Natural killer cell (primary cell): ENCODE measurements around the gene ARF1. TPM values are rescaled to one million over a fixed set of nuclear protein-coding genes. Genes with fewer than 3 reads are reported as not detected.

Experiments used
- ATAC-seq, 3 donors: fragments of 150-1000 bp in 2 of 3; fragments of 200-7000 bp in 1 of 3; cut with Tn5 transposase; 1 replicate in 1 of 3; 2 replicates in 2 of 3; pipeline ENCODE4 v1.10.0; 2021; ENCODE audit warnings: mild to moderate bottlenecking in 2 of 3, moderate library complexity in 2 of 3
- DNase-seq, 2 donors: peaks; one replicate each; pipeline versions ENCODE4 v3.0.0 to v3.0.0-alpha.2; 2013 to 2021; ENCODE audit warnings: mixed read lengths in 1 of 2
- H3K27ac ChIP-seq: one replicate; pipeline ENCODE4 v1.5.1; 2013; ENCODE audit warnings: mild to moderate bottlenecking, low read length
- H3K27me3 ChIP-seq: one replicate; pipeline ENCODE4 v1.6.1; 2013; ENCODE audit warnings: low read length; ENCODE audit not compliant: control insufficient read depth, insufficient read depth
- H3K36me3 ChIP-seq: one replicate; pipeline ENCODE4 v1.6.1; 2013; ENCODE audit warnings: low read length; ENCODE audit not compliant: control insufficient read depth, insufficient read depth
- H3K4me1 ChIP-seq: one replicate; pipeline ENCODE4 v1.6.1; 2013; ENCODE audit warnings: low read length; ENCODE audit not compliant: control insufficient read depth, insufficient read depth
- H3K4me3 ChIP-seq: one replicate; pipeline ENCODE4 v1.5.1; 2013; ENCODE audit warnings: low read length
- H3K9me3 ChIP-seq: one replicate; pipeline ENCODE4 v1.6.1; 2013; ENCODE audit warnings: low read length; ENCODE audit not compliant: control insufficient read depth, insufficient read depth
- H3K27ac Mint-ChIP-seq, 2 donors: one replicate each; pipeline ENCODE4 v1.8.0; 2022; ENCODE audit warnings: mild to moderate bottlenecking in 2 of 2, mixed read lengths in 2 of 2, moderate library complexity in 1 of 2
- H3K27me3 Mint-ChIP-seq, 2 donors: one replicate each; pipeline ENCODE4 v1.8.0; 2022; ENCODE audit warnings: low read depth in 2 of 2, mixed read lengths in 2 of 2
- H3K36me3 Mint-ChIP-seq: one replicate; pipeline ENCODE4 v1.8.0; 2022; ENCODE audit warnings: mixed read lengths
- H3K4me1 Mint-ChIP-seq, 2 donors: one replicate each; pipeline ENCODE4 v1.8.0; 2022; ENCODE audit warnings: mixed read lengths in 2 of 2
- H3K4me3 Mint-ChIP-seq: one replicate; pipeline ENCODE4 v1.8.0; 2022; ENCODE audit warnings: mild to moderate bottlenecking, moderate library complexity, mixed read lengths
- H3K9me3 Mint-ChIP-seq, 2 donors: one replicate each; pipeline ENCODE4 v1.8.0; 2022; ENCODE audit warnings: mixed read lengths in 2 of 2
- WGBS: methylation state at CpG from one replicate; pipeline ENCODE4 v1.1.7; 2013; ENCODE audit warnings: missing lambda C conversion rate; ENCODE audit not compliant: insufficient coverage; 5-methylcytosine and 5-hydroxymethylcytosine counted together
- intact Hi-C: fragments of 100-400 bp; cut with micrococcal nuclease; formaldehyde crosslinking; loops from one replicate; pipeline ENCODE4 v1.14.2; 2022
- total RNA-seq, 4 donors: library from RNA; stranded (reverse); fragments of 120-200 nt in 1 of 4; gene quantifications; one replicate each; pipeline versions ENCODE4 v1.2.3 to v1.2.4, GENCODE V29; 2013 to 2022
- TF ChIP-seq, protein P1 (sequence below): fragments of 200-600 bp; IDR thresholded peaks from one replicate; pipeline ENCODE4 v1.8.0; 2022; ENCODE audit warnings: antibody characterized with exemption

Gene ARF1
- total RNA-seq, 3 donors from 2014 or later (not counting 1 experiment from before 2014, with no cell fraction given) = 368 to 427 (median 424) TPM

DNA sequence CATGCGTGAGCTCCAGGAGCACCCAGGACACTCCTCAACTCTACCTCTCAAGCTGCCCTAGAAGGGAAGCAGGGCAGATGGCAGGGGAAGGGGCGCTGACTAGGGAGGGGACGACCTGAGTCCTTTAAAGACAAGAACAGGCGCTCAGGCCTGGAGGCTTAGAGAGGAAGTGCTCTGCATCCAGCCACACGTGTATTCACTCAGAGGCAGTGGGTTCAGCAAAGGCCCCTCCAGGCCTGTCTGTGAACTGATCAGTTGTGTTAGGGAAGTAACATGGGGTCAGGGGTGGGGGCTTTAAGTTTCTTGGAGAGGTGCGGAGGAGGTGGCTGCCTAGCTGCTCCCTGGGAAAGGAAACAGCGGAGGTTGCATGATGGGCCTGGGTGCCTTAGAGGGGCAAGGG is 37.1 kb upstream of the ARF1 start:
- Histone ChIP-seq H3K36me3 (no peaks in the 10 kb centered on the region), H3K9me3 (no peaks in the 10 kb centered on the region), H3K4me3 (no peak overlapping the region), H3K4me1 (no peaks in the 10 kb centered on the region), H3K27me3 (peaks cover 3% of the 10 kb centered on the region), H3K27ac (no peak overlapping the region)
- 76% methylated on average over 6 of the region's 7 CpGs for WGBS
- no peaks in the 10 kb centered on the region for H3K36me3 Mint-ChIP-seq
- TF ChIP-seq, protein P1, sequence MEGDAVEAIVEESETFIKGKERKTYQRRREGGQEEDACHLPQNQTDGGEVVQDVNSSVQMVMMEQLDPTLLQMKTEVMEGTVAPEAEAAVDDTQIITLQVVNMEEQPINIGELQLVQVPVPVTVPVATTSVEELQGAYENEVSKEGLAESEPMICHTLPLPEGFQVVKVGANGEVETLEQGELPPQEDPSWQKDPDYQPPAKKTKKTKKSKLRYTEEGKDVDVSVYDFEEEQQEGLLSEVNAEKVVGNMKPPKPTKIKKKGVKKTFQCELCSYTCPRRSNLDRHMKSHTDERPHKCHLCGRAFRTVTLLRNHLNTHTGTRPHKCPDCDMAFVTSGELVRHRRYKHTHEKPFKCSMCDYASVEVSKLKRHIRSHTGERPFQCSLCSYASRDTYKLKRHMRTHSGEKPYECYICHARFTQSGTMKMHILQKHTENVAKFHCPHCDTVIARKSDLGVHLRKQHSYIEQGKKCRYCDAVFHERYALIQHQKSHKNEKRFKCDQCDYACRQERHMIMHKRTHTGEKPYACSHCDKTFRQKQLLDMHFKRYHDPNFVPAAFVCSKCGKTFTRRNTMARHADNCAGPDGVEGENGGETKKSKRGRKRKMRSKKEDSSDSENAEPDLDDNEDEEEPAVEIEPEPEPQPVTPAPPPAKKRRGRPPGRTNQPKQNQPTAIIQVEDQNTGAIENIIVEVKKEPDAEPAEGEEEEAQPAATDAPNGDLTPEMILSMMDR = no peak
- no peak overlapping the region for H3K4me3 Mint-ChIP-seq
- H3K27me3 Mint-ChIP-seq = peaks cover 0 to 5% of the 10 kb centered on the region in 2 donors
- DNase-seq (no peak), ATAC-seq (no peak)
- H3K4me1 Mint-ChIP-seq = no peaks in the 10 kb centered on the region
- H3K27ac Mint-ChIP-seq = no peak overlapping the region
- intact Hi-C loops = no loop called here
- no peaks in the 10 kb centered on the region for H3K9me3 Mint-ChIP-seq

DNA sequence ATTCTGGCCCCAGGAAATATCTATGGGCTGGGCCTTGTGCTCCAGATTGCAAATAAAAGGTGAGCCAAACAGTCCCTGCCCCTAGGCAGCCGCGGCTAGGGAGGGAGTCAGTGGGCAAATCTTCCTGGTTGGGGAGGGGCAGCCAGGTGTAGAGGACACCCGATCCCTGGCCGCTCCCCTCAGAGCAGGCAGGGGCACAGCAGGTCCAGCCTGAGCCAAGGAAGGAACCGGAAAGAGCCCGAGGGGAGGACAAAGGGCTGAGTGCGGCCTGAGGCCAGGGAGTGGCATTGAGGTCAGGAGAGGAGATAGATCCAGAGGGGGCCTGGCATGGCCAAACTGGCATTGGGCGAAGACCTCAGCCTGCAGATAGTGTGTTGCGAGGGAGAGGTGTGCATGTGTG is 36.6 kb upstream of the ARF1 start:
- Histone ChIP-seq H3K9me3 (no peaks in the 10 kb centered on the region), H3K4me3 (no peak overlapping the region), H3K27me3 (peaks cover 3% of the 10 kb centered on the region), H3K27ac (no peak overlapping the region), H3K36me3 (no peaks in the 10 kb centered on the region), H3K4me1 (no peaks in the 10 kb centered on the region)
- ATAC-seq = no peak
- Mint-ChIP-seq H3K4me1 (no peaks in the 10 kb centered on the region), H3K36me3 (no peaks in the 10 kb centered on the region), H3K4me3 (no peak overlapping the region), H3K27ac (no peak overlapping the region), H3K9me3 (no peaks in the 10 kb centered on the region), H3K27me3 (peaks cover 0 to 5% of the 10 kb centered on the region in 2 donors)
- WGBS = 95% methylated on average over 9 of the region's 9 CpGs
- intact Hi-C loops = no loop called here
- TF ChIP-seq, protein P1 = no peak
- no peak for DNase-seq

DNA sequence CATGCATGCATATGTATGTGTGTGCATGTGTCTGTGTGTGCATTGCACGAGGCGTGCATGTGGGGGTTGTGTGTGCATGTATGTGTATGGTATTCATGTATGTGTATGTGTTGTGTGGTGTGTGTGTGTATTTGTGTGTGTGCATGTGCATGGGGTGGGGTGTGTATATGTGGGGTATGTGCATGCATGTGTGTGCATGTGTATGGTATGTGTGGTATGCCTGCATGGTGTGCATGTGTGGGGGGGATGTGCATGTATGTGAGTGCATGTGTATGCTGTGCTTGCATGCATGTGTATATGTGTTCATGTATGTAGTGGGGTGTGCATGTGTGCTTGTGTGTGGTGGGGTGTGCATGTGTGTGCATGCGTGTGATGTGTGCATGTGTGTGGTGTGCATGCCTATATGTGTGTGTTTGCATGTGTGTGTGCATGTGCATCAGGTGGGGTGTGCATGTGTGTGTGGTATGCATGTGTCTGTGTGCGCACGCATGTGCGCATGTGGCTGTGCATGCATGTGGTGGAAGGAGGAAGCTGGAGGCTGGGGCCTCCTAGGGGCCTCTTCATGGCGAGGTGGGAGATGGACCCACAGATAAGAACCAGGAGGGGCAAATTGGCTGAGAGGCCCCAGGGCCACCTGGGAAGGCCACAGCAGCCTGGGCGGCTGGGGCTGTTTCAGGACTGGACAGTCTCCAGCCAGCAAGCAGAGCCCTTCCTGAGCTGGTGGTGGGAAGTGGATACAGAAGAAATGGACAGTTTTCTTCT is 35.9 kb upstream of the ARF1 start:
- H3K27ac ChIP-seq = no peak overlapping the region
- H3K27me3 ChIP-seq = peaks cover 3% of the 10 kb centered on the region
- Mint-ChIP-seq H3K36me3 (no peaks in the 10 kb centered on the region), H3K27ac (no peak overlapping the region), H3K4me3 (no peak overlapping the region), H3K9me3 (no peaks in the 10 kb centered on the region), H3K4me1 (no peaks in the 10 kb centered on the region), H3K27me3 (peaks cover 0 to 5% of the 10 kb centered on the region in 2 donors)
- 92% methylated on average over 8 of the region's 8 CpGs for WGBS
- TF ChIP-seq, protein P1 = no peak
- H3K4me3 ChIP-seq = no peak overlapping the region
- intact Hi-C loops = no loop called here
- H3K4me1 ChIP-seq = no peaks in the 10 kb centered on the region
- ATAC-seq (peak in 1 of 3 donors; percentile 19), DNase-seq (no peak)
- H3K36me3 ChIP-seq = no peaks in the 10 kb centered on the region
- no peaks in the 10 kb centered on the region for H3K9me3 ChIP-seq

DNA sequence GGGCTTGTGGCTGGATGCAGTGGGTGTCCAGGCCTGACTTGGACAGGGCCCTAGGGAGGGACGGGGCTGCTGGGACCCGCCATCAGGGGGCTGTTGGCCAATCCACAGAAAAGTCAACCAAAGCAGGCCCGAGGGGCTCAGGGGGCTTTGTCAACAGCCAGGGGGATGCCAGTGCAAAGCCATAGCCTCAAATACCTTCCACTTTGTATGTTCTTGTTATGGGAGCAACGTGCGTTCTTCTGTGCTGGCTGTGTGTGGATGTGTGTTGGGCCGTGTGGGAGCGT is 35.4 kb upstream of the ARF1 start:
- H3K4me1 ChIP-seq = no peaks in the 10 kb centered on the region
- peaks cover under 1 to 6% of the 10 kb centered on the region in 2 donors for H3K27me3 Mint-ChIP-seq
- no peaks in the 10 kb centered on the region for H3K4me1 Mint-ChIP-seq
- intact Hi-C loops = no loop called here
- H3K27ac Mint-ChIP-seq = no peak overlapping the region
- H3K27me3 ChIP-seq = peaks cover 3% of the 10 kb centered on the region
- DNase-seq (no peak), ATAC-seq (no peak)
- no peaks in the 10 kb centered on the region for H3K36me3 Mint-ChIP-seq
- H3K27ac ChIP-seq = no peak overlapping the region
- H3K4me3 Mint-ChIP-seq = no peak overlapping the region
- WGBS = 93% methylated on average over 7 of the region's 7 CpGs
- TF ChIP-seq, protein P1 = no peak
- H3K4me3 ChIP-seq = no peak overlapping the region
- no peaks in the 10 kb centered on the region for H3K9me3 ChIP-seq
- no peaks in the 10 kb centered on the region for H3K9me3 Mint-ChIP-seq
- no peaks in the 10 kb centered on the region for H3K36me3 ChIP-seq
